HUES48 (cell line): ENCODE data around the gene TCIRG1.

Source experiments
- H3K27ac ChIP-seq: one replicate; pipeline ENCODE4 v1.7.0; 2013; ENCODE audit warnings: low read depth, low read length, inconsistent platforms
- H3K27me3 ChIP-seq: 2 replicates; pipeline ENCODE4 v1.6.1; 2013; ENCODE audit warnings: mild to moderate bottlenecking, low read length; ENCODE audit not compliant: control insufficient read depth, insufficient read depth
- H3K36me3 ChIP-seq: 2 replicates; pipeline ENCODE4 v1.6.1; 2013; ENCODE audit warnings: low read length; ENCODE audit not compliant: control insufficient read depth, insufficient read depth
- H3K4me1 ChIP-seq: 2 replicates; pipeline ENCODE4 v1.6.1; 2013; ENCODE audit warnings: mild to moderate bottlenecking, low read length; ENCODE audit not compliant: control insufficient read depth, insufficient read depth
- H3K4me3 ChIP-seq: 2 replicates; pipeline ENCODE4 v1.5.1; 2013; ENCODE audit warnings: mild to moderate bottlenecking, low read depth, low read length
- H3K9ac ChIP-seq: 2 replicates; pipeline ENCODE4 v1.6.1; 2013; ENCODE audit warnings: mild to moderate bottlenecking, low read depth, low read length, moderate library complexity
- H3K9me3 ChIP-seq: 2 replicates; pipeline ENCODE4 v1.6.1; 2013; ENCODE audit warnings: low read length; ENCODE audit not compliant: control insufficient read depth, insufficient read depth

TCIRG1 gene

GRCh38 chr11:68014947-68015447, 23.8 kb upstream of the TCIRG1 start:
- Histone ChIP-seq H3K9ac (no peak overlapping the region), H3K27me3 (no peaks in the 10 kb centered on the region), H3K4me3 (no peak overlapping the region), H3K9me3 (no peaks in the 10 kb centered on the region), H3K27ac (no peak overlapping the region), H3K4me1 (peaks cover 10% of the 10 kb centered on the region), H3K36me3 (no peaks in the 10 kb centered on the region)

GRCh38 chr11:68015467-68015866, 23.4 kb upstream of the TCIRG1 start:
- no peak overlapping the region for H3K27ac ChIP-seq

GRCh38 chr11:68016161-68016903, 22.5 kb upstream of the TCIRG1 start:
- no peaks in the 10 kb centered on the region for H3K27me3 ChIP-seq
- peaks cover 6% of the 10 kb centered on the region; the same call in 1 of the 2 replicates for H3K4me1 ChIP-seq
- no peaks in the 10 kb centered on the region for H3K36me3 ChIP-seq
- H3K9ac ChIP-seq = no peak overlapping the region
- no peak overlapping the region for H3K27ac ChIP-seq
- no peak overlapping the region for H3K4me3 ChIP-seq
- no peaks in the 10 kb centered on the region for H3K9me3 ChIP-seq

More at GRCh38 chr11:68015467-68015866, 23.4 kb upstream of the TCIRG1 start:
- H3K4me3 ChIP-seq = no peak overlapping the region
- no peaks in the 10 kb centered on the region for H3K36me3 ChIP-seq
- H3K9ac ChIP-seq = no peak overlapping the region
- no peaks in the 10 kb centered on the region for H3K27me3 ChIP-seq
- H3K9me3 ChIP-seq = no peaks in the 10 kb centered on the region
- peaks cover 7% of the 10 kb centered on the region for H3K4me1 ChIP-seq

- Histone ChIP-seq H3K36me3 (no peaks in the 10 kb centered on the region), H3K9me3 (no peaks in the 10 kb centered on the region), H3K4me3 (no peak overlapping the region), H3K27me3 (no peaks in the 10 kb centered on the region), H3K4me1 (peaks cover 6% of the 10 kb centered on the region; the same call in 1 of the 2 replicates), H3K27ac (no peak overlapping the region), H3K9ac (no peak overlapping the region)
Observed at GRCh38 chr11:68016904-68017817, 21.7 kb upstream of the TCIRG1 start.

GRCh38 chr11:68017980-68018729, 20.7 kb upstream of the TCIRG1 start:
- no peak overlapping the region for H3K4me3 ChIP-seq
- H3K36me3 ChIP-seq = no peaks in the 10 kb centered on the region
- H3K9ac ChIP-seq = no peak overlapping the region
- no peaks in the 10 kb centered on the region for H3K9me3 ChIP-seq
- H3K27ac ChIP-seq = no peak overlapping the region
- no peaks in the 10 kb centered on the region for H3K27me3 ChIP-seq
- peaks cover 6% of the 10 kb centered on the region; the same call in 1 of the 2 replicates for H3K4me1 ChIP-seq

- H3K4me3 ChIP-seq = no peak overlapping the region
- peaks cover 6% of the 10 kb centered on the region; the same call in 1 of the 2 replicates for H3K4me1 ChIP-seq
- H3K9ac ChIP-seq = no peak overlapping the region
Observed at GRCh38 chr11:68018730-68019190, 20.1 kb upstream of the TCIRG1 start.

GRCh38 chr11:68019486-68019885, 19.3 kb upstream of the TCIRG1 start:
- Histone ChIP-seq H3K4me3 (no peak overlapping the region), H3K27ac (no peak overlapping the region), H3K27me3 (no peaks in the 10 kb centered on the region), H3K4me1 (peaks cover 6% of the 10 kb centered on the region; the same call in 1 of the 2 replicates), H3K36me3 (no peaks in the 10 kb centered on the region; the same call in 1 of the 2 replicates), H3K9ac (no peak overlapping the region), H3K9me3 (no peaks in the 10 kb centered on the region)

More at GRCh38 chr11:68018730-68019190, 20.1 kb upstream of the TCIRG1 start:
- Histone ChIP-seq H3K36me3 (no peaks in the 10 kb centered on the region), H3K9me3 (no peaks in the 10 kb centered on the region), H3K27ac (no peak overlapping the region), H3K27me3 (no peaks in the 10 kb centered on the region)

- H3K9ac ChIP-seq = no peak overlapping the region
- H3K36me3 ChIP-seq = no peaks in the 10 kb centered on the region; the same call in 1 of the 2 replicates
- peaks cover 6% of the 10 kb centered on the region; the same call in 1 of the 2 replicates for H3K4me1 ChIP-seq
- H3K4me3 ChIP-seq = no peak overlapping the region
- no peaks in the 10 kb centered on the region for H3K27me3 ChIP-seq
- H3K9me3 ChIP-seq = no peaks in the 10 kb centered on the region
- no peak overlapping the region for H3K27ac ChIP-seq
Observed at GRCh38 chr11:68020575-68020974, 18.2 kb upstream of the TCIRG1 start.

- no peak overlapping the region for H3K9ac ChIP-seq
- no peaks in the 10 kb centered on the region for H3K9me3 ChIP-seq
- peaks cover 6% of the 10 kb centered on the region; the same call in 1 of the 2 replicates for H3K4me1 ChIP-seq
- no peaks in the 10 kb centered on the region for H3K27me3 ChIP-seq
- no peak overlapping the region for H3K4me3 ChIP-seq
- H3K36me3 ChIP-seq = no peaks in the 10 kb centered on the region; the same call in 1 of the 2 replicates
- H3K27ac ChIP-seq = no peak overlapping the region
Observed at GRCh38 chr11:68021167-68021787, 17.5 kb upstream of the TCIRG1 start.

- Histone ChIP-seq H3K4me3 (no peak overlapping the region), H3K4me1 (peaks cover 6% of the 10 kb centered on the region; the same call in 1 of the 2 replicates), H3K9ac (no peak overlapping the region), H3K9me3 (no peaks in the 10 kb centered on the region), H3K27ac (no peak overlapping the region), H3K36me3 (no peaks in the 10 kb centered on the region; the same call in 1 of the 2 replicates), H3K27me3 (no peaks in the 10 kb centered on the region)
Observed at GRCh38 chr11:68022531-68022930, 16.3 kb upstream of the TCIRG1 start.
